HCT116 (cell line): ENCODE measurements around the gene PIGA. TPM values are rescaled to one million over a fixed set of nuclear protein-coding genes. Genes with fewer than 3 reads are reported as not detected.

ENCODE experiments used
- ATAC-seq: fragments of 200-7000 bp; cut with Tn5 transposase; 2 replicates; pipeline ENCODE4 v1.9.1; 2020; ENCODE audit warnings: mild to moderate bottlenecking, moderate library complexity
- BruUV-seq: library from RNA; stranded (reverse); fragments of 400-500 nt; replicated peaks from 2 replicates; lab custom pipeline; 2021; lab: Mats Ljungman, UMichigan
- CTCF ChIA-PET: fragments of 300-600 bp; sonication (Branson Sonifier 250); formaldehyde crosslinking; loops from one replicate; lab custom pipeline; 2021; ENCODE audit warnings: antibody characterized with exemption; lab: Charles Lee
- POLR2A ChIA-PET: fragments of 300-600, 350-600 bp; sonication (Branson Sonifier 250); formaldehyde crosslinking; loops from one replicate; lab custom pipeline; 2021; ENCODE audit warnings: antibody characterized with exemption; lab: Charles Lee
- RAD21 ChIA-PET, 2 experiments: fragments of 300-600 bp; sonication (Branson Sonifier 250); formaldehyde crosslinking; loops; one replicate each; lab custom pipeline; 2023; ENCODE audit warnings: low total read pairs in 2 of 2; ENCODE audit not compliant: uncharacterized antibody in 2 of 2, unreplicated experiment in 2 of 2, low non-redundant PET in 1 of 2; lab: Charles Lee
- DNase-seq: peaks from one replicate; pipeline ENCODE4 v3.0.0-alpha.2; 2010; ENCODE audit warnings: low read depth, low spot score
- H2AFZ ChIP-seq: fragments of 200-600 bp; shearing (Covaris generic), sonication (generic); 2 replicates; pipeline ENCODE4 v1.6.1; 2017; ENCODE audit warnings: low read depth, mixed run types, mixed read lengths, antibody characterized with exemption, low read length; ENCODE audit not compliant: poor library complexity, severe bottlenecking
- H3K27ac ChIP-seq: 2 replicates; pipeline ENCODE4 v1.5.1; 2012; ENCODE audit warnings: low read depth, low read length
- H3K27me3 ChIP-seq: fragments of 200-600 bp; sonication (generic); 2 replicates; pipeline ENCODE4 v1.6.1; 2016; ENCODE audit warnings: mixed run types, low read length, mixed read lengths; ENCODE audit not compliant: insufficient read depth
- H3K36me3 ChIP-seq, 2 experiments: fragments of 200-500 bp in 1 of 2; fragments of 200-600 bp in 1 of 2; sonication (Bioruptor generic) in 1 of 2; sonication (generic) in 1 of 2; 2 replicates each; pipeline versions ENCODE4 v1.5.1 to v1.6.1; 2014 to 2016; ENCODE audit warnings: low read length in 2 of 2, inconsistent platforms in 1 of 2, mixed read lengths in 1 of 2, mixed run types in 1 of 2; ENCODE audit not compliant: insufficient read depth in 2 of 2, control insufficient read depth in 1 of 2
- H3K4me1 ChIP-seq, 2 experiments: fragments of 200-600 bp in 1 of 2; sonication (generic) in 1 of 2; 2 replicates each; pipeline versions ENCODE4 v1.5.1 to v1.6.1; 2012 to 2017; ENCODE audit warnings: low read length in 2 of 2, inconsistent platforms in 1 of 2, mild to moderate bottlenecking in 1 of 2, mixed read lengths in 1 of 2, mixed run types in 1 of 2, moderate library complexity in 1 of 2; ENCODE audit not compliant: insufficient read depth in 2 of 2, control insufficient read depth in 1 of 2
- H3K4me2 ChIP-seq: fragments of 200-600 bp; sonication (generic); 2 replicates; pipeline ENCODE4 v1.6.1; 2017; ENCODE audit warnings: mixed run types, low read length, mixed read lengths
- H3K4me3 ChIP-seq, 2 experiments: fragments of 200-600 bp in 1 of 2; sonication (generic) in 1 of 2; replicated peaks in 1 of 2; 2 replicates each; pipeline ENCODE4 v1.5.1; 2011 to 2016; ENCODE audit warnings: low read length in 2 of 2, control low read depth in 1 of 2, low read depth in 1 of 2, mild to moderate bottlenecking in 1 of 2, mixed read lengths in 1 of 2, mixed run types in 1 of 2
- H3K79me2 ChIP-seq: fragments of 200-600 bp; sonication (generic); 2 replicates; pipeline ENCODE4 v1.6.1; 2017; ENCODE audit warnings: mild to moderate bottlenecking, mixed run types, low read length, moderate library complexity, mixed read lengths; ENCODE audit not compliant: insufficient read depth
- H3K9ac ChIP-seq: fragments of 200-600 bp; sonication (generic); 2 replicates; pipeline ENCODE4 v1.6.1; 2016; ENCODE audit warnings: low read length, mixed read lengths
- H3K9me2 ChIP-seq: fragments of 200-600 bp; sonication (generic), shearing (Covaris generic); 2 replicates; pipeline ENCODE4 v1.6.1; 2017; ENCODE audit warnings: mixed run types, mild to moderate bottlenecking, moderate library complexity; ENCODE audit not compliant: insufficient read depth
- H3K9me3 ChIP-seq, 2 experiments: fragments of 200-500 bp in 1 of 2; fragments of 200-600 bp in 1 of 2; sonication (Bioruptor generic) in 1 of 2; sonication (generic) in 1 of 2; 2 replicates each; pipeline ENCODE4 v1.6.1; 2014 to 2017; ENCODE audit warnings: low read length in 2 of 2, mixed read lengths in 2 of 2, inconsistent platforms in 1 of 2, low read depth in 1 of 2, mild to moderate bottlenecking in 1 of 2, mixed run types in 1 of 2, moderate library complexity in 1 of 2; ENCODE audit not compliant: control insufficient read depth in 1 of 2, insufficient read depth in 1 of 2
- H4K20me1 ChIP-seq: fragments of 200-600 bp; sonication (generic), shearing (Covaris generic); 2 replicates; pipeline ENCODE4 v1.6.1; 2017; ENCODE audit warnings: mixed run types, mild to moderate bottlenecking, moderate library complexity; ENCODE audit not compliant: insufficient read depth
- CTCF ChIP-seq, 3 experiments: fragments of 200-600 bp in 1 of 3; sonication (generic) in 1 of 3; IDR thresholded peaks in 2 of 3; conservative IDR thresholded peaks in 1 of 3; 2 replicates each; pipeline ENCODE4 v1.5.1; 2012 to 2017; ENCODE audit warnings: low read depth in 2 of 3, low read length in 2 of 3, antibody characterized with exemption in 1 of 3, borderline replicate concordance in 1 of 3, control low read depth in 1 of 3, mild to moderate bottlenecking in 1 of 3, mixed read lengths in 1 of 3, mixed run types in 1 of 3, moderate library complexity in 1 of 3; ENCODE audit not compliant: insufficient read depth in 1 of 3
- EGR1 ChIP-seq: IDR thresholded peaks from 2 replicates; pipeline ENCODE4 v1.6.1; 2012; ENCODE audit warnings: low read depth
- EZH2 ChIP-seq: fragments of 200-600 bp; sonication (generic); IDR thresholded peaks from 2 replicates; pipeline ENCODE4 v1.6.1; 2017; ENCODE audit warnings: antibody characterized with exemption, mixed run types
- FOSL1 ChIP-seq: IDR thresholded peaks from 2 replicates; pipeline ENCODE4 v1.6.1; 2012; ENCODE audit warnings: low read depth
- JUND ChIP-seq: IDR thresholded peaks from 2 replicates; pipeline ENCODE4 v1.6.1; 2012
- RAD21 ChIP-seq: IDR thresholded peaks from 2 replicates; pipeline ENCODE4 v1.6.1; 2012; ENCODE audit warnings: low read depth, mild to moderate bottlenecking
- SP1 ChIP-seq: IDR thresholded peaks from 2 replicates; pipeline ENCODE4 v1.6.1; 2012; ENCODE audit warnings: low read depth
- SRF ChIP-seq: IDR thresholded peaks from 2 replicates; pipeline ENCODE4 v1.6.1; 2012; ENCODE audit warnings: low read depth
- TCF7L2 ChIP-seq: IDR thresholded peaks from 2 replicates; pipeline ENCODE4 v1.7.0; 2011; ENCODE audit warnings: borderline replicate concordance, inconsistent platforms; ENCODE audit not compliant: insufficient read depth, insufficient read length; ENCODE audit errors: extremely low read depth
- YY1 ChIP-seq: IDR thresholded peaks from 2 replicates; pipeline ENCODE4 v1.6.1; 2011; ENCODE audit warnings: low read length, low read depth, moderate library complexity, mild to moderate bottlenecking; ENCODE audit not compliant: insufficient replicate concordance; ENCODE audit errors: extremely low read depth
- ZFX ChIP-seq: fragments of 450-650 bp; IDR thresholded peaks from 2 replicates; pipeline ENCODE4 v1.6.1; 2017
- ZNF274 ChIP-seq: fragments of 200-500 bp; sonication (Bioruptor generic); IDR thresholded peaks from 2 replicates; pipeline ENCODE4 v1.6.1; 2014; ENCODE audit warnings: mild to moderate bottlenecking, low read depth, low read length, inconsistent platforms
- intact Hi-C: fragments of 100-400 bp; cut with micrococcal nuclease; formaldehyde crosslinking; loops from 2 replicates; pipeline ENCODE4 v1.10.0; 2022
- total RNA-seq: library from RNA; stranded (reverse); gene quantifications from one replicate; pipeline ENCODE4 v1.2.1, GENCODE V29; 2021; ENCODE audit not compliant: unreplicated experiment
- TF ChIP-seq, protein P1 (sequence below): IDR thresholded peaks from 2 replicates; pipeline ENCODE4 v1.6.1; 2012

PIGA gene
- total RNA-seq, 1 experiment from 2014 or later: 12.7 TPM

GRCh38 chrX:15356444-15356843, 21.1 kb upstream of the PIGA start:
- no peak for DNase-seq
- no peak for ATAC-seq
- Histone ChIP-seq H3K4me2 (no peak overlapping the region), H3K27ac (no peak overlapping the region), H3K27me3 (no peaks in the 10 kb centered on the region), H3K79me2 (no peaks in the 10 kb centered on the region), H3K36me3 (no peaks in the 10 kb centered on the region), H3K4me3 (no peak overlapping the region), H3K4me1 (no peaks in the 10 kb centered on the region), H4K20me1 (no peaks in the 10 kb centered on the region), H3K9ac (no peak overlapping the region), H2AFZ (no peak overlapping the region), H3K9me3 (no peaks in the 10 kb centered on the region), H3K9me2 (no peaks in the 10 kb centered on the region)
- ChIA-PET RAD21 (no interaction called here), POLR2A (no interaction called here), CTCF (no interaction called here)
- no peak for TF ChIP-seq YY1
- TF ChIP-seq ZFX: no peak
- no peak for TF ChIP-seq ZNF274
- no peak for TF ChIP-seq EZH2
- no peak for TF ChIP-seq FOSL1
- TF ChIP-seq, protein P1, sequence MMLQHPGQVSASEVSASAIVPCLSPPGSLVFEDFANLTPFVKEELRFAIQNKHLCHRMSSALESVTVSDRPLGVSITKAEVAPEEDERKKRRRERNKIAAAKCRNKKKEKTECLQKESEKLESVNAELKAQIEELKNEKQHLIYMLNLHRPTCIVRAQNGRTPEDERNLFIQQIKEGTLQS: no peak
- TF ChIP-seq RAD21: no peak
- TF ChIP-seq TCF7L2: no peak
- no peak for TF ChIP-seq CTCF (IDR thresholded peaks at IDR 0.05 in 2 of 3, conservative IDR thresholded peaks at IDR 0.05 in 1 of 3; ENCODE audit: borderline replicate concordance in 1 of 3, insufficient read depth in 1 of 3, low read depth in 2 of 3, low read length in 2 of 3)
- no peak for TF ChIP-seq SP1
- TF ChIP-seq SRF: no peak
- TF ChIP-seq EGR1: no peak
- no peak for TF ChIP-seq JUND
- no TSS peak for BruUV-seq
- intact Hi-C loops: no loop called here
